Hindlimb muscle (tissue), 1 donor: Measurements from ENCODE around the gene TNK2. TPM values are rescaled to one million over a fixed set of nuclear protein-coding genes. Genes with fewer than 3 reads are reported as not detected.
"Not testable (repeated sequence)": the region's sequence is repeated elsewhere in the genome, so short reads cannot be mapped to it uniquely, and the experiment has no call there.

Experiments used
- DNase-seq: peaks from one replicate; pipeline ENCODE4 v3.0.0-alpha.2; 2013
- polyA plus RNA-seq: library from polyadenylated mRNA; unstranded; fragments of 120-200 nt; gene quantifications from one replicate; pipeline ENCODE4 v1.2.1, GENCODE V29; 2013; ENCODE audit not compliant: insufficient read length

The TNK2 gene
- 170 TPM for polyA plus RNA-seq

GRCh38 chr3:195907934-195908693 lies at the start of gene TNK2:
Gene TNK2 (minus strand): TSS chr3:195908551. CDS start chr3:195888588, 19,963 bp downstream.
- no peak for DNase-seq

GRCh38 chr3:195956577-195956976 lies 48.2 kb upstream of the TNK2 start:
- DNase-seq, result no peak

- peak; percentile 7 for DNase-seq
Measured at GRCh38 chr3:195955416-195955841, 47.1 kb upstream of the TNK2 start.

- not testable (repeated sequence) for DNase-seq
Measured at GRCh38 chr3:195954752-195955119, 46.4 kb upstream of the TNK2 start.

GRCh38 chr3:195954052-195954751 lies 45.9 kb upstream of the TNK2 start:
- peak; percentile 60 for DNase-seq

GRCh38 chr3:195952590-195952989 lies 44.2 kb upstream of the TNK2 start:
- DNase-seq, result not testable (repeated sequence)

- not testable (repeated sequence) for DNase-seq
Measured at GRCh38 chr3:195951443-195952177, 43.3 kb upstream of the TNK2 start.

GRCh38 chr3:195950731-195951130 lies 42.4 kb upstream of the TNK2 start:
- DNase-seq, result not testable (repeated sequence)

- not testable (repeated sequence) for DNase-seq
Measured at GRCh38 chr3:195950164-195950563, 41.8 kb upstream of the TNK2 start.

GRCh38 chr3:195946910-195947699 lies 38.8 kb upstream of the TNK2 start:
- DNase-seq, result not testable (repeated sequence)

GRCh38 chr3:195941265-195941815 lies 33.0 kb upstream of the TNK2 start:
- not testable (repeated sequence) for DNase-seq

- not testable (repeated sequence) for DNase-seq
Measured at GRCh38 chr3:195940806-195941205, 32.5 kb upstream of the TNK2 start.

- not testable (repeated sequence) for DNase-seq
Measured at GRCh38 chr3:195939526-195940470, 31.4 kb upstream of the TNK2 start.

GRCh38 chr3:195933044-195933430 lies 24.7 kb upstream of the TNK2 start:
- DNase-seq, result not testable (repeated sequence)

GRCh38 chr3:195932418-195933043 lies 24.2 kb upstream of the TNK2 start:
- no peak for DNase-seq

GRCh38 chr3:195931582-195932273 lies 23.4 kb upstream of the TNK2 start:
- no peak for DNase-seq

- DNase-seq, result no peak
Measured at GRCh38 chr3:195929452-195929851, 21.1 kb upstream of the TNK2 start.

- DNase-seq, result no peak
Measured at GRCh38 chr3:195921334-195921791, 13.0 kb upstream of the TNK2 start.

- no peak for DNase-seq
Measured at GRCh38 chr3:195918176-195918575, 9.8 kb upstream of the TNK2 start.
